ENCODE measurements around the gene LRRC46.

GRCh38 chr17:47785538-47786123, 45.8 kb upstream of the LRRC46 start:
- TF ChIP-seq POLR2A (IDR thresholded peaks at IDR 0.05) (no peak), CTCF (IDR thresholded peaks at IDR 0.05) (no peak)

All from uterus (tissue), 2 donors.